ENCODE results near the gene PCBD1. TPM values are rescaled to one million over a fixed set of nuclear protein-coding genes. Genes with fewer than 3 reads are reported as not detected.

Gene PCBD1
- total and polyA plus RNA-seq, 9 donors = 25.5 to 104 (median 60.6) TPM

- Histone ChIP-seq H3K36me3 (no peaks in the 10 kb centered on the region), H3K4me3 (no peak overlapping the region), H3K27me3 (no peaks in the 10 kb centered on the region), H3K9me3 (no peaks in the 10 kb centered on the region), H3K27ac (no peak overlapping the region), H3K4me1 (ENCODE audit: insufficient read depth) (peaks cover 1% of the 10 kb centered on the region)
- WGBS, 3 donors = 80 to 87% (median 84%) methylated on average over 15 of the region's 15 CpGs
- intact Hi-C loops (cut with DNase I) = loop anchor here in 1 of 4 donors (5.0 kb wide), 1 partner anchor 375 kb away; no protein-coding TSS in a partner anchor
- TF ChIP-seq EP300 (IDR thresholded peaks at IDR 0.05) (no peak), POLR2A (IDR thresholded peaks at IDR 0.05) (no peak), CTCF (IDR thresholded peaks at IDR 0.05) (no peak)
- peak in 2 of 5 donors; percentile 7 to 23 for DNase-seq
Observed at GRCh38 chr10:70906953-70907636, 18.7 kb upstream of the PCBD1 start.

- Histone ChIP-seq H3K27me3 (no peaks in the 10 kb centered on the region), H3K27ac (no peak overlapping the region), H3K4me1 (ENCODE audit: insufficient read depth) (peaks cover 1% of the 10 kb centered on the region), H3K9me3 (no peaks in the 10 kb centered on the region), H3K4me3 (no peak overlapping the region), H3K36me3 (no peaks in the 10 kb centered on the region)
- peak in 2 of 5 donors; percentile 7 to 25 for DNase-seq
- no peak for TF ChIP-seq POLR2A (IDR thresholded peaks at IDR 0.05)
- no peak for TF ChIP-seq CTCF (IDR thresholded peaks at IDR 0.05)
- no peak for TF ChIP-seq EP300 (IDR thresholded peaks at IDR 0.05)
- WGBS, 3 donors = 52 to 69% (median 67%) methylated on average over 5 of the region's 5 CpGs
- intact Hi-C loops (cut with DNase I) = loop anchor here in 1 of 4 donors (5.0 kb wide), 1 partner anchor 376 kb away; no protein-coding TSS in a partner anchor
Observed at GRCh38 chr10:70906031-70906783, 17.8 kb upstream of the PCBD1 start.

GRCh38 chr10:70905071-70906021, 17.0 kb upstream of the PCBD1 start:
- intact Hi-C loops (cut with DNase I) = loop anchor here in 1 of 4 donors (5.0 kb wide), 1 partner anchor 377 kb away; no protein-coding TSS in a partner anchor
- peak in 2 of 5 donors; percentile 9 to 25 for DNase-seq
- Histone ChIP-seq H3K4me3 (no peak overlapping the region), H3K9me3 (no peaks in the 10 kb centered on the region), H3K4me1 (ENCODE audit: insufficient read depth) (peaks cover 1% of the 10 kb centered on the region), H3K36me3 (no peaks in the 10 kb centered on the region), H3K27ac (no peak overlapping the region), H3K27me3 (no peaks in the 10 kb centered on the region)
- no peak for TF ChIP-seq POLR2A (IDR thresholded peaks at IDR 0.05)
- TF ChIP-seq CTCF (IDR thresholded peaks at IDR 0.05) = no peak
- TF ChIP-seq EP300 (IDR thresholded peaks at IDR 0.05) = no peak
- 86 to 89% (median 86%) methylated on average over 27 of the region's 27 CpGs for WGBS, 3 donors
